Left ventricle myocardium superior (tissue), 1 donor: ENCODE measurements around the gene AMPD1. TPM values are rescaled to one million over a fixed set of nuclear protein-coding genes. Genes with fewer than 3 reads are reported as not detected.

Source experiments
- ATAC-seq: fragments of 200-7000 bp; cut with Tn5 transposase; one replicate; pipeline ENCODE4 v1.9.1; 2020; ENCODE audit warnings: mild to moderate bottlenecking, moderate library complexity
- DNase-seq: peaks from one replicate; pipeline ENCODE4 v3.0.0-alpha.2; 2020
- intact Hi-C: fragments of 100-400 bp; cut with micrococcal nuclease; formaldehyde crosslinking; loops from one replicate; pipeline ENCODE4 v1.11.0; 2022
- total RNA-seq: library from RNA; stranded (reverse); fragmentation: NEBNext Ultra II Directional; extraction: Animal tissue kit (Norgen Biotek cat#: 25700); gene quantifications from one replicate; pipeline ENCODE4 v1.2.1, GENCODE V29; 2021
- donor health status: DM: no; HTN: yes; CAD: no; lungs with severe emphysema.

The AMPD1 gene
- total RNA-seq, 1 donor from 2014 or later, result 0.10 TPM

- ATAC-seq (no peak), DNase-seq (no peak)
- intact Hi-C loops, result no loop called here
Measured at GRCh38 chr1:114666954-114667353, 28.4 kb downstream of the AMPD1 start.

- DNase-seq (no peak), ATAC-seq (no peak)
- intact Hi-C loops, result no loop called here
Measured at GRCh38 chr1:114660238-114660637, 35.1 kb downstream of the AMPD1 start.

GRCh38 chr1:114651893-114652292 lies 43.5 kb downstream of the AMPD1 start:
- intact Hi-C loops, result no loop called here
- peak; percentile 28 for ATAC-seq
- no peak for DNase-seq

- no peak for DNase-seq
- no peak for ATAC-seq
- intact Hi-C loops, result no loop called here
Measured at GRCh38 chr1:114648503-114648902, 46.8 kb downstream of the AMPD1 start.

- DNase-seq, result no peak
- ATAC-seq, result no peak
- intact Hi-C loops, result no loop called here
Measured at GRCh38 chr1:114641377-114641776, 54.0 kb downstream of the AMPD1 start.

- no peak for ATAC-seq
- DNase-seq, result no peak
- intact Hi-C loops, result no loop called here
Measured at GRCh38 chr1:114638910-114639309, 56.4 kb downstream of the AMPD1 start.

GRCh38 chr1:114632427-114632826 lies 62.9 kb downstream of the AMPD1 start:
- ATAC-seq (no peak), DNase-seq (no peak)
- intact Hi-C loops, result no loop called here

- ATAC-seq (no peak), DNase-seq (no peak)
- intact Hi-C loops, result no loop called here
Measured at GRCh38 chr1:114627107-114627506, 68.2 kb downstream of the AMPD1 start.

GRCh38 chr1:114623364-114623763 lies 72.0 kb downstream of the AMPD1 start:
- intact Hi-C loops, result no loop called here
- ATAC-seq (no peak), DNase-seq (no peak)

Other genes starting within 250 kb of the AMPD1 start
- gene TRIM33, start 184.3 kb downstream of the AMPD1 start, total RNA-seq, result 17.9 TPM
- gene BCAS2, start 113.9 kb downstream of the AMPD1 start, total RNA-seq, result 32.5 TPM
- gene DENND2C, start 25.5 kb downstream of the AMPD1 start, total RNA-seq, result 4.2 TPM
- gene NRAS, start 21.2 kb upstream of the AMPD1 start, total RNA-seq, result 6.9 TPM
- gene CSDE1, start 62.4 kb upstream of the AMPD1 start, total RNA-seq, result 923 TPM
- gene SIKE1, start 85.1 kb upstream of the AMPD1 start, total RNA-seq, result 29.3 TPM
- not detected for gene SYCP1, start 159.3 kb upstream of the AMPD1 start, total RNA-seq